HepG2 (cell line): Measurements from ENCODE around the gene GSTT2. TPM values are rescaled to one million over a fixed set of nuclear protein-coding genes. Genes with fewer than 3 reads are reported as not detected.
A peak's percentile ranks its signal among the peaks of the same experiment; 100 is the strongest.
"Not testable (repeated sequence)": the region's sequence is repeated elsewhere in the genome, so short reads cannot be mapped to it uniquely, and the experiment has no call there.

ENCODE experiments used
- ATAC-seq: fragments of 200-7000 bp; cut with Tn5 transposase; 3 replicates; pipeline ENCODE4 v1.9.1; 2020; ENCODE audit warnings: mild to moderate bottlenecking, moderate library complexity
- BruUV-seq: library from RNA; stranded (reverse); fragments of 400-500 nt; replicated peaks from 2 replicates; lab custom pipeline; 2021; lab: Mats Ljungman, UMichigan
- CTCF ChIA-PET: fragments of 300-600 bp; formaldehyde crosslinking; extraction: SDS; loops from one replicate; lab custom pipeline; 2021; ENCODE audit warnings: low total read pairs, inconsistent platforms, low intra/inter-chr PET ratio; lab: Yijun Ruan, JAX
- POLR2A ChIA-PET: fragments of 350-600 bp; sonication (Branson Sonifier 250); formaldehyde crosslinking; loops from one replicate; lab custom pipeline; 2020; ENCODE audit warnings: antibody characterized with exemption, inconsistent platforms; lab: Yijun Ruan, JAX
- DNase-seq: peaks from one replicate; pipeline ENCODE4 v3.0.0-alpha.2; 2015; ENCODE audit warnings: low spot score
- FAIRE-seq: peaks from 3 replicates; lab custom pipeline; 2011; peaks lifted over from hg19 to GRCh38; lab: Jason Lieb, UNC
- H2AFZ ChIP-seq: one replicate; pipeline ENCODE4 v1.6.1; 2011; ENCODE audit warnings: low read length, inconsistent platforms
- H3K27ac ChIP-seq: fragments of 300-600 bp; 3 replicates; pipeline ENCODE4 v1.8.0; 2011; ENCODE audit warnings: mixed run types, mild to moderate bottlenecking, mixed read lengths, low read length, inconsistent platforms; ENCODE audit not compliant: insufficient read depth; ENCODE audit errors: extremely low read length
- H3K27me3 ChIP-seq, 2 experiments: fragments of 200-600 bp in 1 of 2; 2 replicates in 1 of 2; 3 replicates in 1 of 2; pipeline versions ENCODE4 v1.6.0 to v1.8.0; 2011; ENCODE audit warnings: low read length in 2 of 2, mild to moderate bottlenecking in 2 of 2, moderate library complexity in 2 of 2, inconsistent platforms in 1 of 2; ENCODE audit not compliant: insufficient read depth in 2 of 2, control insufficient read depth in 1 of 2
- H3K36me3 ChIP-seq, 2 experiments: fragments of 200-600 bp in 1 of 2; replicated peaks in 1 of 2; 2 replicates in 1 of 2; 3 replicates in 1 of 2; pipeline versions ENCODE4 v1.5.1 to v1.8.0; 2011; ENCODE audit warnings: low read length in 2 of 2, inconsistent platforms in 1 of 2; ENCODE audit not compliant: insufficient read depth in 2 of 2, control insufficient read depth in 1 of 2
- H3K4me1 ChIP-seq: 2 replicates; pipeline ENCODE4 v1.5.1; 2012; ENCODE audit warnings: low read length, inconsistent platforms; ENCODE audit not compliant: insufficient read depth
- H3K4me2 ChIP-seq: 2 replicates; pipeline ENCODE4 v1.6.0; 2011; ENCODE audit warnings: low read depth, low read length, inconsistent platforms
- H3K4me3 ChIP-seq, 3 experiments: fragments of 200-600 bp in 1 of 3; sonication (generic), shearing (Covaris generic) in 1 of 3; replicated peaks in 1 of 3; 2 replicates each; pipeline ENCODE4 v1.5.1; 2011 to 2016; ENCODE audit warnings: low read length in 3 of 3, inconsistent platforms in 2 of 3, low read depth in 2 of 3, mild to moderate bottlenecking in 2 of 3, control low read depth in 1 of 3, mixed read lengths in 1 of 3; ENCODE audit not compliant: insufficient read depth in 1 of 3
- H3K79me2 ChIP-seq: one replicate; pipeline ENCODE4 v1.6.1; 2011; ENCODE audit warnings: low read length, inconsistent platforms; ENCODE audit not compliant: insufficient read depth
- H3K9ac ChIP-seq: 2 replicates; pipeline ENCODE4 v1.6.0; 2011; ENCODE audit warnings: mild to moderate bottlenecking, low read depth, low read length, inconsistent platforms; ENCODE audit not compliant: insufficient read depth
- H3K9me3 ChIP-seq: 2 replicates; pipeline ENCODE4 v1.5.1; 2012; ENCODE audit warnings: mild to moderate bottlenecking, low read length
- H4K20me1 ChIP-seq: 2 replicates; pipeline ENCODE4 v1.6.0; 2011; ENCODE audit warnings: inconsistent platforms, mild to moderate bottlenecking, low read length, moderate library complexity; ENCODE audit not compliant: insufficient read depth
- CAMTA2 ChIP-seq: sonication (generic); formaldehyde crosslinking; IDR thresholded peaks from 2 replicates; pipeline ENCODE4 v1.4.0; 2020; ENCODE audit warnings: mild to moderate bottlenecking, missing genetic modification reagents, borderline replicate concordance
- SSRP1 ChIP-seq: IDR thresholded peaks from 2 replicates; pipeline ENCODE4 v1.6.1; 2016; ENCODE audit warnings: control low read depth
- ZNF343 ChIP-seq: sonication (generic); formaldehyde crosslinking; IDR thresholded peaks from 2 replicates; pipeline ENCODE4 v1.4.0; 2020; ENCODE audit warnings: mild to moderate bottlenecking, missing genetic modification reagents
- ZNF740 ChIP-seq: sonication (generic); formaldehyde crosslinking; IDR thresholded peaks from 2 replicates; pipeline ENCODE4 v1.4.0; 2020; ENCODE audit warnings: missing genetic modification reagents
- WGBS: methylation state at CpG from one replicate; pipeline ENCODE4 v1.1.6; 2017; ENCODE audit warnings: low lambda C conversion rate; 5-methylcytosine and 5-hydroxymethylcytosine counted together
- in situ Hi-C: cut with HindIII; loops from 2 replicates; pipeline ENCODE4 v1.10.0; 2017; ENCODE audit warnings: low pct_unique_long_range_greater_than_20kb; ENCODE audit not compliant: extremely low pct_ligation_motif_present
- intact Hi-C: fragments of 100-400 bp; cut with micrococcal nuclease; formaldehyde crosslinking; loops from one replicate; pipeline ENCODE4 v1.10.0; 2022; ENCODE audit not compliant: unreplicated experiment
- polyA plus RNA-seq, 8 experiments: library from polyadenylated mRNA; depleted of rRNA in 3 of 8; stranded (reverse) in 7 of 8; unstranded in 1 of 8; fragments of >200 nt; fragmentation: Illumina TruSeq in 4 of 8; extraction: Trizol in 4 of 8; gene quantifications; 2 replicates each; pipeline versions ENCODE4 v1.2.1 to v1.2.3, GENCODE V29; 2011 to 2016; ENCODE audit warnings: low read depth in 4 of 8, missing spikeins in 1 of 8, mixed read lengths in 1 of 8; ENCODE audit not compliant: insufficient read depth in 1 of 8
- total RNA-seq, 5 experiments: library from RNA; depleted of rRNA; stranded (reverse); fragments of >200 nt; fragmentation: Illumina TruSeq; extraction: Trizol; gene quantifications; 2 replicates each; pipeline ENCODE4 v1.2.3, GENCODE V29; 2016; ENCODE audit warnings: low read depth in 1 of 5

The GSTT2 gene
- total and polyA plus RNA-seq, 2 of the 13 experiments (the other 11 are each of a cell fraction or from before 2014, with no cell fraction given), result not detected

DNA sequence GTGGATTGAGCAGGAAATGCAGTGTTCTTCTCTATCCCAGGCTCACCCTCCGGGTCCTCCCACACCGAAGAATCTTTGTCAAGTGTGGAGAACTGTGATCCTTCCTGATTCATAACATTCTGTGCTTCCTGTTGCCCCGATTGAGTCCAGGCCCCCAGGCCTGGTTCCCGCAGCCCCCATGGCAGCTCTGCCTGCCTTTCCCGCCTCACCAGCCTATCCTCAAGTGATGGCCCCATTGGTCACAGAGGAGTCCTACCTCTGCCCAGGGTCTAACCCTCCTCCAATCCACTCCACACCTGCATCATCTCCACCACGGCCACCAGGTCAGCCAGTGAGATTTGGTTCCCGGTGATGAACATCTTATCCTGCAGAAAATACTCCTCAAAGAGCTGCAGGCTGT, 19.8 kb downstream of the GSTT2 start:
- H3K4me2 ChIP-seq, CTCF ChIA-PET, H3K9me3 ChIP-seq, H2AFZ ChIP-seq, BruUV-seq, H3K4me3 ChIP-seq, DNase-seq, ATAC-seq, intact Hi-C loops, H3K9ac ChIP-seq, POLR2A ChIA-PET, H4K20me1 ChIP-seq, in situ Hi-C loops, FAIRE-seq, H3K27ac ChIP-seq, H3K36me3 ChIP-seq, H3K27me3 ChIP-seq, H3K79me2 ChIP-seq: not testable (repeated sequence)
- 56% methylated on average over 7 of the region's 7 CpGs for WGBS
- peaks cover 45% of the 10 kb centered on the region for H3K4me1 ChIP-seq

DNA sequence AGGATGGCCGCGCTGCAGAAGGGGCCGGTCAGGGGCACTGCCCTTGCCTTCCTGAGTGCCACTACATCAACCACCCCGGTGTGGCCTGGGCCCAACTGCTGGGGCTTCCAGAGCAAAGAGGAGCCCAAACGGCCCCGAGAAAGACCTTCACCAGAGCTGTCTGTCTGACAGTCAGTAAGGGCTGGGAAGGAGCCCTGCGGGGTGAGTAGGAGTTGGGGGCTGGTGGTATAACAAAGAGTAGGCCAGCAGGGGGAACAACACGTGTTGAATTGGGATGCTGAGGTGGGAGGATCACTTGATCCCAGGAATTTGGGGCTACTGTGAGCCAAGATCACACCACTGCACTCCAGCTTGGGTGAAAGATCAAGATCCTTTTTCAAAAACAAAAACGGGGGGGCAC, 21.4 kb downstream of the GSTT2 start:
- CTCF ChIA-PET, result no interaction called here

More for the DNA sequence above, 21.4 kb downstream of the GSTT2 start:
- H3K27me3 ChIP-seq, result no peaks in the 10 kb centered on the region
- no peak overlapping the region for H3K4me2 ChIP-seq
- POLR2A ChIA-PET, result interaction anchor here (1.4 kb wide), 1 partner anchor 9 kb away, joined by 5 read pairs; the partner anchor contains the start of gene CABIN1
- intact Hi-C loops, result no loop called here
- TF ChIP-seq SSRP1 (no peak), ZNF343 (CRISPR knock-in tag) (0 out of 2 replicates have a peak, but pooled peaks have one; percentile 20), ZNF740 (no peak), CAMTA2 (no peak)
- TF ChIP-seq, all 625 proteins: peak for 1
- Histone ChIP-seq H4K20me1 (no peaks in the 10 kb centered on the region), H3K9ac (no peak overlapping the region), H3K4me1 (peaks cover 58% of the 10 kb centered on the region), H2AFZ (no peak overlapping the region), H3K4me3 (no peak overlapping the region), H3K27ac (no peak overlapping the region), H3K79me2 (no peaks in the 10 kb centered on the region), H3K9me3 (no peaks in the 10 kb centered on the region), H3K36me3 (no peaks in the 10 kb centered on the region)
- no TSS peak for BruUV-seq
- WGBS, result 74% methylated on average over 7 of the region's 9 CpGs
- no peak for ATAC-seq
- no peak for FAIRE-seq
- in situ Hi-C loops, result no loop called here
- DNase-seq, result no peak
